22Rv1 (cell line): ENCODE data around the gene NLRC5.

ENCODE experiments used
- CTCF ChIP-seq: fragments of 450-650 bp; IDR thresholded peaks from 2 replicates; pipeline ENCODE4 v1.5.1; 2017; ENCODE audit warnings: mild to moderate bottlenecking
- ZFX ChIP-seq: fragments of 450-650 bp; IDR thresholded peaks from 2 replicates; pipeline ENCODE4 v1.6.1; 2017; ENCODE audit warnings: antibody characterized with exemption, borderline replicate concordance

- no peak for TF ChIP-seq CTCF
- no peak for TF ChIP-seq ZFX
Observed at GRCh38 chr16:57098188-57098841, 109.0 kb downstream of the NLRC5 start.
